GM12801 (cell line): Measurements from ENCODE around the gene TNFSF10.

Experiments
- CTCF ChIP-seq: IDR thresholded peaks from one replicate; pipeline ENCODE4 v1.5.1; 2011; ENCODE audit warnings: control low read depth; ENCODE audit not compliant: insufficient read length; ENCODE audit errors: extremely low read depth

Gene TNFSF10

DNA sequence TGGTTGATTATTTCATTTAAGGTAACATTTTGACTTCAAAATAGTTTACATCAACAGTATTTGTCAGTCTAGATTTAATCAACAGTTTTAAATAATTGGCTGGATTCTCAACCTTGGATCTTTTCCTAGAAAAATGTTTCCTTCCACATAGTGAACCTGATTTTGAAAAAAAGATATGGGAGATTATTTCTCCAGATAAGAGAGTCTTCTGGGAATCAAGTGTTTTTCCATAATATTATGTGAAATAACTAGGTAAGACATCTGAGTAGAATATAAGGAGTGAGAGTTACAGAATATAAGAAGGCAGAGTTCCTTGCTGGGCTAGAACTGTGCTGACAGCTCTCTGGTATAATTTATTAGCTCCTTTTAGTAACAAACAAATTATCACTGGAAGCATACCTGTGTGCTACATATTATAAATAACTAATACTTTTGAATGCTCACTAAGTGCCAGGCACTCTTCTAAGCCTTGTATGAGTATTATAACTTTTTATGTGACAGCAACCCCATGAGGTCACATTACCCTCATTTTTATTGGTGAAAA, 18.8 kb upstream of the TNFSF10 start:
- no peak for TF ChIP-seq CTCF

DNA sequence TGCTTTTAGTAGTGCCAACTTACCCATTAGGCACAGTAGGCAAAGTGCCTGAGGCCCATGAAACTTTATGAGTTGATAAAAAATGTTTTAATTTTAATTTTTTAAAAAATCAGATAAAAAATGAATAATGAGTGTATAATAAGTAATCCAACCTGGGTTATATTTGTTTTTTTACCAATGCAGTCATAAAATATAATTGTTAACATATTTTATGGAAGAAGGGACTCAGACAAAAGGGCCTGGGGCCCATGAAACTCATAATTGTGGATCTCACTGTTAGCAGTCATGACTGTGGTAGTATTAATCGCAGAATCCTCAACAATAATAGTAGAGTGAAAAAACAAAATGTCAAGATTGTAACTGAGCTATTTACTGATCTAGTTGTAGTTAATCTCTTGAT, 16.8 kb upstream of the TNFSF10 start:
- no peak for TF ChIP-seq CTCF

DNA sequence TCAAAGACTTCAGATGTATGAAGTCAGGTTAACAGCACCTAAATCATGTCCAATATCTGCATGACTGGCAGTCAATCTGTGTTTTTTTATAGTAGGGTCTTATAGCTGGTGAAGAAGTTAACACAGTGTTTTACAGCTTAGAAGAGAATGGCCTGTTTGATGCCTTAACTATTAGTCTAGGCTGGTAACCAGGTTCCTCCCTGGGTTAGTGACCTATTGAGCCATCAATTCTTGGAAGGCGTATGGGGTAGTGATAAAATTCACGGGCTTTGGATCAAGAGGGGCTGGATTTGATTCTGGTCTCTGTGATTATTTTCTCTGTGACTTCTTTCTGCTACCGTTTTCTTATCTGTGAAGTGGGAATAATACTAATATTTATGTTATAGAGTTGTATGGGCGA, 16.0 kb upstream of the TNFSF10 start:
- no peak for TF ChIP-seq CTCF

DNA sequence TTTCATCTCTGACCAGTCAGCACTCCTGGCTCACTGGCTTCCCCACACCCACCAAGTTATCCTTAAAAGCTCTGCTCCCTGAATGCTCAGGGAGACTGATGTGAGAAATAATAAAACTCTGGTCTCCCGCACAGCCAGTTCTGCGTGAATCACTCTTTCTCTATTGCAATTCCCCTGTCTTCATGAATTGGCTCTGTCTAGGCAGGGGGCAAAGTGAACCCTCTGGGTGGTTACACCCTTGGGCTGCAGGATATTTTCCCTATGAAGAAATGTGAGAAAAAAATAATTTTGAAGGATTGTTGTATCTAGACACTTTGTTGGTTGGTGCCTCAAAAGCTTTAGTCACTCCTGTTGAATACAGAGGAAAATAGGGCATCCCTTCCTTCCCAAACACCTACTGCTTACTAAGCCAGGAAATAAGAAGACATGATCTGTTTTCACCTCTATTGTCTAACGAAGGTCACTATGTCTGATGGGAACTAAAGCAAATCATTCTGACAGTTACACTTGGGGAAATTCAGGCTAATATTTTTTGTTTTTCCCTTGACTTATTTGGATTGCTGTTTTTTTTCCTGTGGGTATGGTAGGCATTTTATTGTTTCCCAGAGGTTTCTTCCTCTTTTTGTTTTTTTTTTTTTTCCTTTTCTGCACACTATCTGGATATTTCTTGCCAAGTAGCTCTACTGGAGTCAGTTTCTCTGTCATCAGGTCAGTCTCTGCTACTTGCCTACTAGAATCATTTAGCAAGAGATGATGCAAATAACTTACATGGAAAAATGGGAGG, 15.3 kb upstream of the TNFSF10 start:
- no peak for TF ChIP-seq CTCF

DNA sequence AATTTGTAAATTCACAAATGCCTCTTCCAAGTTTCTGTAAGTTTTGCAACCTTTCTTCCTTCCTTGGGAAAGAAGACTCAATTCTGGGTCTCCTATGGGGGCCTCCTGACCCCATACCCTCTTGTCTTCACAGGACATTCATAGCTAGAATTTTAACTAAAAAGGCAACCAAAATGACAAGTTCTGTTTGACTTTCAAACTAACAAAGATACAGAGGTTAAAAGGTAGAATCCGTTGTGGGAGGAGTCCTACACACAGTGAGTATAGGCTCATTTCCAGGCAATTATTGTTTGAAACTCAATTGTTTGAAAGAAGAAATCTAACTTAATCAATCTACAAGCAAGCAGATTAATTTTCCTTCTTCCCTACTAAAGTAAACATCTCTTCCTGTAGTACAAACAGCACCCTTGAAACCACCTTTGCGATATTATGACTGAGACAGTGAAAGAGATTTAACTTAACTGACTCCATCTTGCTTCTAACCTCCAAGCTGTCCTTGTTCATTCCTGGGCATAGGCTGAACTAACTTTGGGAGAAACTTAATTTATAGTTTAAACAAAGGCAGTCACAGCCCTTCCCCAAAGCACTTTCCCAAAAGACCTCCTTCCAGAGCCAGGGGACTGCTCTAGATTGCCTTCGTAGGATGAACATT, 14.4 kb upstream of the TNFSF10 start:
- TF ChIP-seq CTCF, result no peak

- TF ChIP-seq CTCF, result no peak
Measured at GRCh38 chr3:172536993-172537419, 13.8 kb upstream of the TNFSF10 start.

DNA sequence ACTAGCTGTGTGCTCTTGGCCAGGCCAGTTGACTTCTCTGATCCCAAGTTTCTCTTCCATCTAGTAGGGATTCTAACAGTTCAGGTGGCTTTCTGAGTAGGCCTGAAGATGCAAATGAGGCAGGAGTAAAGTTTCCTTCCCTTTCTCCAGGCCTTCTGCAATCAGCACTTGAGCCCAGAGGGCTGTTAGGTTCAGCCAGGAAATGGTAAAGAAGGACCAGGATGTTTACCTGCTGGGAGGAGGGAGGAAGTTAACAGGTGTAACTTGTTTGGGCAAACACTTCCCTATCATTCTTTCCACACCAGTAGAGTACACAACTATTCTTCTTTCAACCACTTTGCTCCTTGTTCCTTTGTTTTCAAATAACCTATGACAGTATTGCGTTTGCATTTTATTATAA, 13.3 kb upstream of the TNFSF10 start:
- no peak for TF ChIP-seq CTCF
